Colon (tissue), 2 donors: ENCODE measurements around the gene SNRNP40.

Source experiments
- FAIRE-seq: peaks from 2 replicates; lab custom pipeline; 2012; peaks lifted over from hg19 to GRCh38; lab: Jason Lieb, UNC
- donor health status: control.
- donor health status: control.

Gene SNRNP40

DNA sequence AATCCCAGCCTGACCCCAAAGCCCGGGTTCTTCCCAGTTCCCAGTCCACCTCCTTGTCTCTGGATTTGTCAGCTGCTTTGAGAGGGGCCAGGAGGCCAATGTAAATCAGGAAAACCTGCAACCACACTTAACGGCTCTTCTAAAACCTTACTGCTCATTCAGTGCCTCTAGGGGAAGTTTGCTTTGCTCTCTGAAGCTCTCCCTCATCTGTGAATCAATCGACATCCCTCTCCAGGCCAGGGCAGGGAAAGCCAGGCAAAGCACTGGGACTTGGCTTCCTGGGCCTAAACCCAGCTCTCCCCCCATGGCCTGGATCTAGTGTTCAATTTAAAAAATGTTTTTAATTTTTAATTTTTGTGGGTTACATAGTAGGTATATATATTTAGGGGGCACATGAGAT is 66.2 kb downstream of the SNRNP40 start:
- FAIRE-seq: no peak

DNA sequence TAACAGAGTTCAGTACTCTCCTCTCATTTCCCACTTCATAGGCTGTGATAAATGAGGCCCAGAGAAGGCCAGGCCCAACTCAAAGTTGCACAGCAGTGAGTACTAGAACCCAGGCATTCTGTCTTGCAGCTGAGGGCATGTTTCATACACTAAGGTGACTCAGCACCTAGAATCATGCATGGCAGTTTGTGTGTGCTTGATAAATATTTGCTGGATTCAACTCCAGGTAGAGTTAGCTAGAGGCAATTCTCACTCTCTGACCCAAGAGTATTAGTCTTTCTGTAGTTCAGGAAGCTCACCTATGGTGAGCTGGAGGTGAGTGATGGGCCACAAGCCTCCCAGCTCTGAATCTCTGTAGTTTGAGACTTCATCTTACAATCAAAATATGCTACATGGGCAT is 67.6 kb downstream of the SNRNP40 start:
- FAIRE-seq: no peak

DNA sequence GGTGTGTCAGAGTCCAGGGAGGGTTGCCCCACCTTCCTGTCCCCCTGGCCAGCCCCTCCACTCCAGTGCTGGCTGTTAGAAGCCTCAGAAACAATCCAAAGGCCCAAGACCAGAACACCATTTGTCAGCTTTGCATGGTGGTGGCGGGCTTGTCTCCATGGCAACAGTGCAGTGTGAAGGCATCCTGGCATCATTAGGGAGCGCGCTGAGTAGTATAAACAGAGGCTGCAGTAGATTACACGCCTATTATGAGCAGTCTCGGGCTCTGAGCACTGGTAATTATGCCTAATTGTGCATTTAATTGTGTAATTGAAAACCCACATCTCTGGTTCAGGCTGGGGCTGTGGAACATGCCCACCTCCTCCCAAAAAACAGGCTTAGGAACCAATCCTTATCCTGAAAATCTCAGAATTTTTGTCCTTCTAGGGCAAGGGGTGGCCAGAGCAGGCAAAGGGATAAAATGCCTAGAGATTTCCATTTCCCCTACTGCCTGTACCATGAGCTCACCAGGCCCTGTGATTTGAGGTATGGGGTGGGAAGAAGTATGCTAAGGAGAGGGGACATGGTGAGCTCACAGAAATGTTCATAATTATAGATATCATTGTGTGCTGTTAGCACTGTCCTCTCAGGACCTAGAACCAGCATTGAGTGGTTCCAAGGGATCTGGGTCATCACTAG is 68.6 kb downstream of the SNRNP40 start:
- no peak for FAIRE-seq

DNA sequence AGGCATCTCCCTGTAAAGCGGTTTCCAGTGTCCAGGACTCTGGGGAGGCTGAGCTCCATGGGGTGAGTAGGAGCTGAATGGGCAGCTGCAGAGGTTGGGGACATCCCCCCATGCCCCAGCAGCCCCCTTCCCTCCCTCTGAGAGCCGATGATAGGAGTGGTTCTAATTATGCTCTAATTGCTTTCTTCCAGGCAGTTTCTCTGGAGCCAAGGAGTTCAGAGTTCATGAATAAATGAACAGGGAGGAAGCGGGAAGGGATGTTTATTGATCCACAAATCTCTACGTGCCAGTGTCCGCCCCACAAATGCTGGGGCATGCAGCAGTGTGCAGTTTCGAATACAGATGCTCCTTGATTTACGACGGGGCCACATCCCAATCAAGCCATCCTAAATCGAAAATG is 72.5 kb downstream of the SNRNP40 start:
- FAIRE-seq: no peak

DNA sequence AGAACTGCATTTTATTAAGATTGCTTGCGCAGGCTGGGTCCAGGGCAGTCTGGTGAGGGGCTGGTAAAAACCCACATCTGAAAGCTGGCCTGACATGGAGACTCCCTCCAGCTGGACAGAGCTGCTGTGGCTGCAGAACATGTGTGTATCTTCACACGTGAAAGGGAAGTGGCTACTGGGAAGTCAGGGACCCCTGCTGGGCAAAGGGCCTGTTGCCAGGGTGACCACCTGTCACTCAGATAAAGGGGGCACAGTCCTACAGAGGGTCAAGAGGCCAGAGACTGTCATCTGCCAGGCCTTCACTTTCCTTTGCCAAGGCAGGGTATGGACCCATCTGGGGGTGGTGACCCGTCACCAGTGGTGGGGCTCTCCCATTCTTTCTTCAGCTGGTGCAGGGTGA is 74.4 kb downstream of the SNRNP40 start:
- no peak for FAIRE-seq

DNA sequence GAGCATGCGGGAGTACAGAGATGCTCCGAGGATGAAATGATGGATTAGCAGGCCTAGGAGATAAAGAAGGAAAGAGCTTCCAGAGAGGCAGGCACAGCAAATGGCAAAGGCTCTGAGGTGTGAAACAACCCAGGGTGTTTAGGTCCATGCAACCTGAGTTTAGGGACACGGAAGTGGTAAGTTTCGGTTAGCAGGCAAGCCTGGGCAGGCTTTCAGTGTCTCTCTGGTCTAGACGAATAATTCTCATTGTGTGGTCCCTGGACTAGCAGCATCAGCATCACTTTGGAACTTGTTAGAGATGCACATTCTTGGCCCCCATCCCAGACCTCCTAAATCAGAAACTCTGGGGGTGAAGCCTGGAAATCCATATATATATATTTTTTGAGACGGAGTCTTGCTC is 75.5 kb downstream of the SNRNP40 start:
- no peak for FAIRE-seq

DNA sequence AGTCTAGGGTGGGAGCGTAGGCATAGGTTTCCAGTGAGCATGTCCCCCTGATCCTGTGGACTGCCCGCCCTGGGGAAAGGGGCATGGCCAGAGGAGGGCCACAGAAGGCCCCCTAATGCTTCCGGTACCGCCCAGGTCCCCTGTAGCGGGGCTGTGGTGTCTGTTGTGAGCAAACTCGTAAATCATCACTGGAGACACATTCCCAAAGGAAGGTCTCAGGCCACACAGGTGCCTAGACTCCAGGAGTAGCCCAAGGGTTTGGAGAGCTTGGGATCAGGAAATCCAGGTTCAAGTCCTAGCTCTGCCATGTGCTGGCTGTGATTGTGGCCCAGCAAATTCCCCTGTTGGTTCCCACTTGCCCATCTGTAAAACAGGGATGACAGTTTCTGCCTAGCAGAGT is 77.1 kb downstream of the SNRNP40 start:
- FAIRE-seq: no peak

DNA sequence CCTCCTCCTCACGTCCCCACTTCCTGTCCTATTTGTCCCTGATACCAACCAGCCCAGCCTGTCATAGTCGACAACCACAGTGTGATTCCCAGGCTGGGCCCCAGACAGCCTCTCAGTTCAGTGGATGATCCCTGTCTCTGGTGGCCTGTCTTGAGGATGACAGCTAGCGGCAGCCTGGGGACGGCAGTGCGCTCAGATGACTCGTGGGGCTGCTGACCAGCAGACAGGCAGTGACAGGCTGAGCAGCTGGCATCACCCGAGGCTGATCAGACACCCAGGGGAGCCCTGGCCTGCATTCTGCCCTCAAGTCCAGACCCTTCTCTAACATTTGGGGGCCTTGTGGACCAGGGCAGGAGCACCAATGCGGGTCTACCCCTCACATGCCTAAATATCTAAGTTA is 77.9 kb downstream of the SNRNP40 start:
- FAIRE-seq: no peak

DNA sequence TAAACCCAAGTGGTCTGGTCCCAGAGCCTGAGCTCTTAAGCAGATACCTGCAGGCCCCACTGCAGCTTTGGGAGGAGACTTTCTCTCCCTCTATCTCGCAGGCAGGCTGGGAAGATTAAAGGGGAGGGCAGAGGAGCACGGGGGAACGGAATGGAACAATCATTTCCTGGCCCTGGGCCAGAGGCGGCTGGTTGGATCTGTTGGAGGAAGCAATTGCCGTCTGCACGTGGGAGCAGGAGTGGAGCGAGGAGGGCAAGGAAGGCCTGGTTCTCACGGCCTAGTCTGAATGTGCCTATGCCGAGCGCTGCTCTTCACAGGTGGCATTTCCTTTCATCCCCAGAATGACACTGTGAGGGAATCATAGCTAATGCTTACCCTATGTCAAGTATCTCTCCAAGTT is 80.6 kb downstream of the SNRNP40 start:
- FAIRE-seq: no peak

DNA sequence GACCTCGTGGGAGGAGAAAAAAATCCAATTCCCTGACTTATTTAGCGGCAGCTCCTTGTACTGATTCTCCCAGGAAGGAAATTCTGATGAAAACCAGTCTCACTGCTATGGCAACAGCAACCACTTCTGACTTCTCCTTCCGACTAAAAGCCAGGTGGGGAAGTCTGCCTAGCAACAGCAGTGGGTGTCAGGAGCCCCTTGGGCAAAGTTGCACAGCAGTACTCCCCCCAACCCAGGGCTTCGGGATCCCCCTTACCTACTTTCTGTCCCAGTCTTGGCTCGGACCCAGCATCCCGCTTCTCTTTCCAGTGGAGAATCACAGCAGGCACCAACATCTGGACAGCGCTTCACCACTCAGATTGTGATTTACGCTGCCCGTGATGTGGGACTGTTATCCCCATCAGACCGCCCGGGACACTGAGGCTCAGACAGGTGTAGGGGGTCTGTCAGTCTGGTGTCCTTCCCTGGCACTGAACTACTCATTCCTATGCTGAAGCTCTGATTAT is 81.5 kb downstream of the SNRNP40 start:
- no peak for FAIRE-seq

DNA sequence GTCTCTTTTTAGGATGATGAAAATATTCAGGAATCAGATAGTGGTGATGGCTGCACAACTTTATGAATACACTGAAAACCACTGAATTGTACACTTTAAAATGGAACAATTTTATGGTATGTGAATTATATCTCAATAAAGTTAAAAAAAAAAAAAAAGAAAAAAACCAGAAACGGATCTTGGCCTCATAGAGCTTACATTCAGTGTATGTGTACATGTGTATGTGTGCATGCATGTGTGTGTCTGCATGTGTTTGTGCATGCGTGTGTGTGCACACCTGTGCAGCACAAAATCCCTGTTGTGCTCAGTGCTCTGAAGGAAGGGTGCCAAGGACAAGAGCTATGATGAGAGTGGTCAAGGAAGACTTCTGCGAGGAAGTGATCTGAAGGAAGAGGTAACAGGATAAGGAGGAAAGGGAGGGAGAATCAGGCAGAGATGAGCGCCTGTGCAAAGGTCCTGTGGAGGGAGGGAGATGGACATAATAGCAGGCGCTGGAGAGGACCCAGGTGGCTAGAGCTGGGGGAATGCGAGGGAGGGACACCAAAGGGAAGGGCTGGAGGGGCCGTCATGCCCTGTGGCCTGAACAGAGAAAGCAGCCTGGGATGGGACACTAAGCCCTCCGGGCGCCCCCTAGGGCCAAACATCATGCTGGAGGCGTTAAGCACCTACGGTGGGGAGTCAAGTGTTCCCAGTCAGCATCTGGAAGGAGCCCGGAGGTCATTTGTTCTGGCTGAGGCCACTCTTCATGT is 82.1 kb downstream of the SNRNP40 start:
- FAIRE-seq: no peak
